Measurements from ENCODE around the gene RSRC2. TPM values are rescaled to one million over a fixed set of nuclear protein-coding genes. Genes with fewer than 3 reads are reported as not detected.

The RSRC2 gene
- total and polyA plus RNA-seq, 2 donors (not counting 1 experiment from before 2014, with no cell fraction given), result 49.0 to 56.6 TPM

GRCh38 chr12:122560138-122560537, 33.4 kb upstream of the RSRC2 start:
- no peak for DNase-seq (ENCODE audit: low read depth in 2 of 2)
- no peaks in the 10 kb centered on the region for H4K20me1 ChIP-seq (ENCODE audit: control insufficient read depth, extremely low read depth, insufficient read depth, low read length)
- H2AFZ ChIP-seq (ENCODE audit: low read length), result no peak overlapping the region
- H3K4me1 ChIP-seq (ENCODE audit: control insufficient read depth, extremely low read depth, insufficient read depth, low read length), result no peaks in the 10 kb centered on the region
- no peaks in the 10 kb centered on the region for H3K36me3 ChIP-seq (ENCODE audit: control insufficient read depth, insufficient read depth, low read length)
- no peak overlapping the region for H3K9ac ChIP-seq (ENCODE audit: insufficient read depth, low read length)
- H3K4me2 ChIP-seq (ENCODE audit: extremely low read depth, insufficient read depth, low read length), result no peak overlapping the region
- no peaks in the 10 kb centered on the region for H3K27me3 ChIP-seq (ENCODE audit: control insufficient read depth, insufficient read depth, low read length)
- H3K4me3 ChIP-seq (replicated peaks in 1 of 4; ENCODE audit: control extremely low read depth in 1 of 4, insufficient read depth in 1 of 4, low read depth in 3 of 4, low read length in 4 of 4), result no peak overlapping the region
- H3K79me2 ChIP-seq (ENCODE audit: control insufficient read depth, insufficient read depth, low read length), result no peaks in the 10 kb centered on the region
- no peaks in the 10 kb centered on the region for H3K9me3 ChIP-seq (ENCODE audit: control insufficient read depth, insufficient read depth, low read depth, low read length)
- no peak overlapping the region for H3K27ac ChIP-seq (ENCODE audit: insufficient read depth, low read length)
- no peak for TF ChIP-seq EZH2 (IDR thresholded peaks at IDR 0.05; ENCODE audit: low read length, missing control alignments)
- TF ChIP-seq CTCF (conservative IDR thresholded peaks at IDR 0.05 in 1 of 2, IDR thresholded peaks at IDR 0.05 in 1 of 2; ENCODE audit: low read depth in 1 of 2, low read length in 2 of 2), result no peak

- Histone ChIP-seq H3K9me3 (ENCODE audit: control insufficient read depth, insufficient read depth, low read depth, low read length) (no peaks in the 10 kb centered on the region), H3K4me1 (ENCODE audit: control insufficient read depth, extremely low read depth, insufficient read depth, low read length) (no peaks in the 10 kb centered on the region), H2AFZ (ENCODE audit: low read length) (no peak overlapping the region), H4K20me1 (ENCODE audit: control insufficient read depth, extremely low read depth, insufficient read depth, low read length) (no peaks in the 10 kb centered on the region), H3K27me3 (ENCODE audit: control insufficient read depth, insufficient read depth, low read length) (no peaks in the 10 kb centered on the region), H3K36me3 (ENCODE audit: control insufficient read depth, insufficient read depth, low read length) (no peaks in the 10 kb centered on the region), H3K27ac (ENCODE audit: insufficient read depth, low read length) (no peak overlapping the region), H3K4me2 (ENCODE audit: extremely low read depth, insufficient read depth, low read length) (no peak overlapping the region), H3K79me2 (ENCODE audit: control insufficient read depth, insufficient read depth, low read length) (no peaks in the 10 kb centered on the region), H3K9ac (ENCODE audit: insufficient read depth, low read length) (no peak overlapping the region), H3K4me3 (replicated peaks in 1 of 4; ENCODE audit: control extremely low read depth in 1 of 4, insufficient read depth in 1 of 4, low read depth in 3 of 4, low read length in 4 of 4) (no peak overlapping the region)
- no peak for TF ChIP-seq EZH2 (IDR thresholded peaks at IDR 0.05; ENCODE audit: low read length, missing control alignments)
- TF ChIP-seq CTCF (conservative IDR thresholded peaks at IDR 0.05 in 1 of 2, IDR thresholded peaks at IDR 0.05 in 1 of 2; ENCODE audit: low read depth in 1 of 2, low read length in 2 of 2), result no peak
- no peak for DNase-seq (ENCODE audit: low read depth in 2 of 2)
These were observed 32.3 kb upstream of the RSRC2 start for GRCh38 chr12:122558745-122559641.

GRCh38 chr12:122547330-122547729, 20.6 kb upstream of the RSRC2 start:
- Histone ChIP-seq H3K9me3 (ENCODE audit: control insufficient read depth, insufficient read depth, low read depth, low read length) (no peaks in the 10 kb centered on the region), H3K4me1 (ENCODE audit: control insufficient read depth, extremely low read depth, insufficient read depth, low read length) (no peaks in the 10 kb centered on the region), H3K27ac (ENCODE audit: insufficient read depth, low read length) (no peak overlapping the region), H3K36me3 (ENCODE audit: control insufficient read depth, insufficient read depth, low read length) (peaks cover 3% of the 10 kb centered on the region), H3K27me3 (ENCODE audit: control insufficient read depth, insufficient read depth, low read length) (no peaks in the 10 kb centered on the region), H3K4me2 (ENCODE audit: extremely low read depth, insufficient read depth, low read length) (no peak overlapping the region), H3K9ac (ENCODE audit: insufficient read depth, low read length) (no peak overlapping the region), H3K4me3 (replicated peaks in 1 of 4; ENCODE audit: control extremely low read depth in 1 of 4, insufficient read depth in 1 of 4, low read depth in 3 of 4, low read length in 4 of 4) (no peak overlapping the region), H2AFZ (ENCODE audit: low read length) (no peak overlapping the region), H4K20me1 (ENCODE audit: control insufficient read depth, extremely low read depth, insufficient read depth, low read length) (no peaks in the 10 kb centered on the region), H3K79me2 (ENCODE audit: control insufficient read depth, insufficient read depth, low read length) (no peaks in the 10 kb centered on the region)
- no peak for DNase-seq (ENCODE audit: low read depth in 2 of 2)
- TF ChIP-seq CTCF (conservative IDR thresholded peaks at IDR 0.05 in 1 of 2, IDR thresholded peaks at IDR 0.05 in 1 of 2; ENCODE audit: low read depth in 1 of 2, low read length in 2 of 2) (no peak), EZH2 (IDR thresholded peaks at IDR 0.05; ENCODE audit: low read length, missing control alignments) (no peak)

Data from fibroblast of lung (primary cell).